Endothelial cell of umbilical vein (primary cell): ENCODE results near the gene C5. TPM values are rescaled to one million over a fixed set of nuclear protein-coding genes. Genes with fewer than 3 reads are reported as not detected.

Experiments
- BruUV-seq: library from RNA; stranded (reverse); fragments of 400-500 nt; replicated peaks from 2 replicates; lab custom pipeline; 2021; lab: Mats Ljungman, UMichigan
- CTCF ChIA-PET: fragments of 300-600, 350-600 bp; sonication (Branson Sonifier 250); formaldehyde crosslinking; loops from one replicate; lab custom pipeline; 2021; ENCODE audit warnings: antibody characterized with exemption, inconsistent platforms; lab: Charles Lee
- POLR2A ChIA-PET: fragments of 300-600, 350-600 bp; sonication (Branson Sonifier 250); formaldehyde crosslinking; loops from one replicate; lab custom pipeline; 2021; ENCODE audit warnings: antibody characterized with exemption, inconsistent platforms; lab: Charles Lee
- DNase-seq: peaks from one replicate; pipeline ENCODE4 v3.0.0-alpha.2; 2011; ENCODE audit warnings: low read depth, low spot score
- FAIRE-seq: peaks from 2 replicates; lab custom pipeline; 2011; peaks lifted over from hg19 to GRCh38; lab: Jason Lieb, UNC
- H2AFZ ChIP-seq: 2 replicates; pipeline ENCODE4 v1.6.0; 2012; ENCODE audit warnings: low read depth, low read length, control low read depth, inconsistent platforms
- H3K27ac ChIP-seq: 2 replicates; pipeline ENCODE4 v1.5.1; 2011; ENCODE audit warnings: low read depth, mild to moderate bottlenecking, control low read depth, low read length, moderate library complexity; ENCODE audit not compliant: insufficient read depth
- H3K27me3 ChIP-seq, 2 experiments: 2 replicates each; pipeline versions ENCODE4 v1.6.0 to v1.6.1; 2011; ENCODE audit warnings: low read length in 2 of 2, mixed read lengths in 1 of 2; ENCODE audit not compliant: control insufficient read depth in 2 of 2, insufficient read depth in 2 of 2
- H3K36me3 ChIP-seq, 2 experiments: 2 replicates in 1 of 2; 3 replicates in 1 of 2; pipeline ENCODE4 v1.5.1; 2011; ENCODE audit warnings: low read length in 2 of 2, mild to moderate bottlenecking in 1 of 2, moderate library complexity in 1 of 2; ENCODE audit not compliant: control insufficient read depth in 2 of 2, insufficient read depth in 2 of 2; ENCODE audit errors: extremely low read depth in 1 of 2
- H3K4me1 ChIP-seq: 3 replicates; pipeline ENCODE4 v1.5.1; 2011; ENCODE audit warnings: mild to moderate bottlenecking, low read length; ENCODE audit not compliant: control insufficient read depth, insufficient read depth; ENCODE audit errors: extremely low read depth
- H3K4me2 ChIP-seq: 2 replicates; pipeline ENCODE4 v1.6.1; 2011; ENCODE audit warnings: low read length, control low read depth, mixed read lengths; ENCODE audit not compliant: insufficient read depth
- H3K4me3 ChIP-seq, 3 experiments: fragments of 200-600 bp in 1 of 3; sonication (generic), shearing (Covaris generic) in 1 of 3; replicated peaks in 1 of 3; 2 replicates each; pipeline ENCODE4 v1.5.1; 2011 to 2016; ENCODE audit warnings: control low read depth in 3 of 3, low read length in 3 of 3, mild to moderate bottlenecking in 2 of 3, inconsistent platforms in 1 of 3, low read depth in 1 of 3, moderate library complexity in 1 of 3; ENCODE audit not compliant: insufficient read depth in 1 of 3
- H3K79me2 ChIP-seq: 2 replicates; pipeline ENCODE4 v1.6.0; 2012; ENCODE audit warnings: low read length, inconsistent platforms; ENCODE audit not compliant: control insufficient read depth, insufficient read depth
- H3K9ac ChIP-seq: replicated peaks from 2 replicates; pipeline ENCODE3; 2011; ENCODE audit warnings: low read length, control low read depth; ENCODE audit not compliant: insufficient read depth; ENCODE audit errors: extremely low read depth
- H3K9me1 ChIP-seq: replicated peaks from 3 replicates; pipeline ENCODE4 v1.6.0; 2011; ENCODE audit warnings: mild to moderate bottlenecking, low read length; ENCODE audit not compliant: control insufficient read depth, insufficient read depth; ENCODE audit errors: extremely low read depth
- H3K9me3 ChIP-seq: replicated peaks from 2 replicates; pipeline ENCODE4 v1.5.1; 2012; ENCODE audit warnings: low read length, inconsistent platforms; ENCODE audit not compliant: control insufficient read depth, insufficient read depth
- H4K20me1 ChIP-seq: replicated peaks from 2 replicates; pipeline ENCODE3; 2011; ENCODE audit warnings: mild to moderate bottlenecking, low read length; ENCODE audit not compliant: control insufficient read depth, insufficient read depth; ENCODE audit errors: extremely low read depth
- CTCF ChIP-seq, 2 donors: IDR thresholded peaks; 1 replicate in 1 of 2; 2 replicates in 1 of 2; pipeline ENCODE4 v1.5.1; 2011; ENCODE audit warnings: low read length in 2 of 2, mild to moderate bottlenecking in 2 of 2, moderate library complexity in 2 of 2, control low read depth in 1 of 2, inconsistent platforms in 1 of 2, low read depth in 1 of 2; ENCODE audit not compliant: insufficient read depth in 1 of 2; ENCODE audit errors: extremely low read depth in 1 of 2
- EZH2 ChIP-seq: IDR thresholded peaks from 2 replicates; pipeline ENCODE4 v1.6.1; 2012; ENCODE audit warnings: borderline replicate concordance, low read depth, mild to moderate bottlenecking, moderate library complexity, low read length, inconsistent platforms; ENCODE audit not compliant: severe bottlenecking
- FOS ChIP-seq: IDR thresholded peaks from 2 replicates; pipeline ENCODE4 v1.6.1; 2011; ENCODE audit warnings: mild to moderate bottlenecking, low read length, moderate library complexity, borderline replicate concordance; ENCODE audit not compliant: insufficient read depth
- GATA2 ChIP-seq: IDR thresholded peaks from 2 replicates; pipeline ENCODE4 v1.7.0; 2011; ENCODE audit warnings: low read depth, mild to moderate bottlenecking, moderate library complexity, mixed read lengths, low read length; ENCODE audit not compliant: insufficient read length, insufficient read depth
- JUN ChIP-seq: IDR thresholded peaks from 2 replicates; pipeline ENCODE4 v1.6.1; 2011; ENCODE audit warnings: borderline replicate concordance, low read depth; ENCODE audit not compliant: insufficient read length, insufficient read depth
- MYC ChIP-seq: IDR thresholded peaks from one replicate; pipeline ENCODE4 v1.6.1; 2011; ENCODE audit warnings: mild to moderate bottlenecking, low read depth, low read length
- POLR2A ChIP-seq: IDR thresholded peaks from 2 replicates; pipeline ENCODE4 v1.6.1; 2012; ENCODE audit warnings: low read depth, mild to moderate bottlenecking, control low read depth, low read length
- POLR2AphosphoS5 ChIP-seq: IDR thresholded peaks from 2 replicates; pipeline ENCODE4 v1.6.1; 2012; ENCODE audit warnings: low read depth, mild to moderate bottlenecking, control low read depth, low read length, moderate library complexity; ENCODE audit not compliant: insufficient read depth
- dilution Hi-C: fragments of 300-500 bp; cut with MboI; formaldehyde crosslinking; loops from one replicate; pipeline ENCODE4 v1.15.0; 2019; ENCODE audit warnings: low sequenced_read_pairs; ENCODE audit not compliant: extremely low pct_ligation_motif_present
- intact Hi-C: fragments of 100-400 bp; cut with micrococcal nuclease; formaldehyde crosslinking; loops from one replicate; pipeline ENCODE4 v1.10.0; 2022
- polyA plus RNA-seq, 4 experiments: library from polyadenylated mRNA; depleted of rRNA in 3 of 4; stranded (reverse) in 3 of 4; unstranded in 1 of 4; fragments of >200 nt; gene quantifications; 2 replicates each; pipeline versions ENCODE4 v1.2.1 to v1.2.3, GENCODE V29; 2011 to 2012; ENCODE audit warnings: missing spikeins in 1 of 4
- total RNA-seq: library from RNA; stranded (reverse); gene quantifications from 2 replicates; pipeline ENCODE4 v1.2.3, GENCODE V29; 2021
- TF ChIP-seq, protein P1 (sequence below): IDR thresholded peaks from 2 replicates; pipeline ENCODE4 v1.6.1; 2011; ENCODE audit not compliant: insufficient read depth, insufficient read length

The C5 gene
- total and polyA plus RNA-seq, 2 donors (not counting 3 experiments of a cell fraction or from before 2014, with no cell fraction given), result 0.79 to 1.6 TPM

- ChIA-PET CTCF (no interaction called here), POLR2A (no interaction called here)
- no peaks in the 10 kb centered on the region for H3K36me3 ChIP-seq
- H3K4me2 ChIP-seq, result no peak overlapping the region
- H2AFZ ChIP-seq, result no peak overlapping the region
- FAIRE-seq (no peak), DNase-seq (no peak)
- no peaks in the 10 kb centered on the region for H3K27me3 ChIP-seq
- H4K20me1 ChIP-seq, result no peaks in the 10 kb centered on the region
- H3K27ac ChIP-seq, result no peak overlapping the region
- H3K4me3 ChIP-seq, result no peak overlapping the region
- H3K9ac ChIP-seq, result no peak overlapping the region
- BruUV-seq, result no TSS peak
- H3K4me1 ChIP-seq, result peaks cover 4% of the 10 kb centered on the region
- intact Hi-C loops, result no loop called here
- H3K9me1 ChIP-seq, result no peaks in the 10 kb centered on the region
- no peaks in the 10 kb centered on the region for H3K9me3 ChIP-seq
- TF ChIP-seq POLR2AphosphoS5, result no peak
- no peak for TF ChIP-seq POLR2A
- no peak for TF ChIP-seq CTCF (IDR thresholded peaks at IDR 0.05; ENCODE audit: extremely low read depth in 1 of 2, insufficient read depth in 1 of 2, low read depth in 1 of 2, low read length in 2 of 2)
- no peak for TF ChIP-seq JUN
- TF ChIP-seq MYC, result no peak
- no peak for TF ChIP-seq FOS
- TF ChIP-seq EZH2, result no peak
- TF ChIP-seq, protein P1, sequence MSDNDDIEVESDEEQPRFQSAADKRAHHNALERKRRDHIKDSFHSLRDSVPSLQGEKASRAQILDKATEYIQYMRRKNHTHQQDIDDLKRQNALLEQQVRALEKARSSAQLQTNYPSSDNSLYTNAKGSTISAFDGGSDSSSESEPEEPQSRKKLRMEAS, result no peak
- TF ChIP-seq GATA2, result no peak
- dilution Hi-C loops, result no loop called here
- no peaks in the 10 kb centered on the region for H3K79me2 ChIP-seq
These were observed 135.1 kb downstream of the C5 start for GRCh38 chr9:120914953-120915352.
